Pulmonary artery endothelial cell (primary cell): Measurements from ENCODE around the gene TRPC4AP. TPM values are rescaled to one million over a fixed set of nuclear protein-coding genes. Genes with fewer than 3 reads are reported as not detected.

Source experiments
- DNase-seq: peaks from one replicate; pipeline ENCODE4 v3.0.0-alpha.2; 2011; ENCODE audit warnings: low read depth, low spot score
- total RNA-seq: library from RNA; depleted of rRNA; stranded (reverse); fragments of >200 nt; gene quantifications from 2 replicates; pipeline ENCODE4 v1.2.3, GENCODE V29; 2014

Gene TRPC4AP
- total RNA-seq, 1 donor from 2014 or later = 85.0 TPM

DNA sequence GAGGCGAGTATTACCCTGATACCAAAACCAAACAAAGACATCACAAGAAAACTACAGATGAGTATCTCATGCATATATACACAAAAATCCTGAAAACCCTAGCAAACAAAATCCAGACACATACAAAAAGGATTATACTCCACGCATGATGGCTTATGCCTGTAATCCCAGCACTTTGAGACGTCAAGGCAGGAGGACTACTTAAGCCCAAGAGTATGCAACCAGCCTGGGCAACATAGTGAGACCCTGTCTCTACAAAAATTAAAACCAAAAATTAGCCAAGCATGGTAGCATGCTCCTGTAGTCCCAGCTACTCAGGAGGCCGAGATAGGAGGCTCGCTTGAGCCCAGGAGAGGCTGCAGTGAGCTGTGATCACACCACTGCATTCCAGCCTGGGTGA, 32.4 kb downstream of the TRPC4AP start:
- DNase-seq = no peak

DNA sequence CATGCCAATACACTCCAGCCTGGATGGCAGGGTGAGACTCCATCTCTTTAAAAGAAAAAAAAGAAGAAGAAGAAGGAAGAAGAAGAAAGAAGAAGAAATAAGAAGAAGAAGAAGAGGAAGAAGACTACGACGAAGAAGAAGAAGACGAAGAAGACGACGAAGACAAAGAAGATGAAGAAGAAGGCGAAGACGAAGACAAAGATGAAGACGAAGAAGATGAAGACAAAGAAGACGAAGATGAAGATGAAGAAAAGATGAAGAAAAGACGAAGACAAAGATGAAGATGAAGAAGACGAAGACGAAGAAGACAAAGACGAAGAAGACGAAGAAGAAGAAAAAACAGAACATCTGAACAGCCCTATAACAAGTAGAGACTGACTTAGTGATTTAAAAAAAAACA, 33.0 kb downstream of the TRPC4AP start:
- no peak for DNase-seq

DNA sequence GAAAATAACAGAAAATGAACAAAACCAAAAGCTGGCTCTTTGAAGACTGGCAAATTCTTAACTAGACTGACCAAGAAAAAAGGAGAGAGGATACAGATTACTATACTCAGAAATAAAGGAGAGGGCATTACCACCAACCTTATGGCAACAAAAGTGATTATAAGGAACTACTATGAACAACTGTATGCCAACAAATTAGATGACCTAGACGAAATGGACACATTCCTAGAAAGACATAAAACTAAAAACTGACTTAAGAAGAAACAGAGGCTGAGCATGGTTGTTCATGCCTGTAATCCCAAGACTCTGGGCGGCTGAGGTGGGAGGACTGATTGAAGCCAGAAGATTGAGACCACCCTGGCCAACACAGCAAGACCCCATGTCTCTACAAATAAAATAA, 33.5 kb downstream of the TRPC4AP start:
- no peak for DNase-seq

DNA sequence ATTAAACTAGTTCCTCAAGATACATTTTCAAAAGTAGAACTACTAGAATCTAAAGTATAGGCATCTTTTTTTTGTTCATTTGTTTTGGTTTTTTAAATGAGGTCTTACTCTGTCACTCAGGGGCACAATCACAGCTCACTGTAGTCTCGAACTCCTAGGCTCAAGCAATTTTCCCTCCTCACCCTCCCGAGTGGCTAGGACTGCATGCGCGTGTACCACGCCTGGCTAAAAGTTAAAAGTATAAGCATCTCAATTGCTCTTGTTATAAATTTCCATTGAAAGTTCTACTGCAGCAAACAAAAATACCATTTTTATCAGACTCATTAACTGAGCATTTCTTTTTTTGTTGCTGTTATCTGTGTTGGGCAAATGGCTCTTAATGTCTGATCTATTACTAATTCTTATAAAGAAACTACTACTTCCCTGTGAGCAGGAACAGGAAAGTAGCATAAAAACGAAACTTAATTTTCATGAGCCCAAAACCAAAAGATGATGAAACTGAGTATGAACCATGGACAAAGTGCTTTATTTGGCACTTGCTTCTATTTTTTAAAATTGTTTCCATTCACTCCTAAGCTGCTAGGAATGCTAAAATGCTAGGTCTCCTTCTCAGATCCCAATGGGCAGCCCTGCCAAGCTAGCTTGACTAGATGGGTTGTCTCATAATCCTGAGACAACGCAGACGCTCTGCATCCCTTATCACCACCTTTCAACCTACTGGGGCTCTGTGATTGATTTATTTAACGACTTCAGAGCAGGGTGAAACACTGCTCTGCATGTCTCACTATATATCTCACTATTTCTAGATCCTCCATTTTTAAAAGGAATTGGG, 36.9 kb downstream of the TRPC4AP start:
- DNase-seq = no peak

DNA sequence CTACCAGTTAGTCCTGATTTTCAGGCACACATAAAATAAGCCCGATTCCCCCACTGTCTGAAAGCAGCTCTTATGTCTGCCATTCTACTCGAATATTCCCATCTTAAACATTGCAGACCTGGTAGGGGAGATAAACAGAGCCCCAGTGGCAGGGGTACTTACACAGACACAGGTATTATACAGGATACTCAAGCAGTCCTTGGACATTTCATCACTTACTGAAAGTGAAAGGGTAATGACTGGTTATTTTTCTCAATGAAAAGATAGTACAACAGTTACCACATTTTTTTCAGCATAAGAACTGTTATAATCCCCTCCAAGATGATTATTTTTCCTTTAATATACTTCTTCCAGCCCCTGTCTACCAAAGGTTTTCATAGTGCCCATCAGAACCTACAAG, 37.8 kb downstream of the TRPC4AP start:
- DNase-seq = no peak

DNA sequence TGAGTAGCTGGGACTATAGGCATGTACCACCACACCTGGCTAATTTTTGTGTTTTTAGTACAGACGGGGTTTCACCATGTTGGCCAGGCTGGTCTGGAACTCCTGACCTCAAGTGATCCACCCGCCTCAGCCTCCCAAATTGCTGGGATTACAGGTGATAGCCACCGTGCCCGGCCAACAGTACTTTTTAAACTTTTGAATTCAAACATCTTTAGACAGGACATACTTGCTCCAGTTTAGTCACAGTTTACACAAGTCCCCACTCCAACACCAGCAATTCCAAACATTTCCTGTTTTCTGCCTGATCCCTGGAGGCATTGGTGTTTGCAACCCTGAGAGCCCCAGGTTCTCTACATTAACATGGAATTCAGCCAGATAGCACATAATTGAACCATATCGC, 40.0 kb downstream of the TRPC4AP start:
- peak; percentile 69 for DNase-seq

DNA sequence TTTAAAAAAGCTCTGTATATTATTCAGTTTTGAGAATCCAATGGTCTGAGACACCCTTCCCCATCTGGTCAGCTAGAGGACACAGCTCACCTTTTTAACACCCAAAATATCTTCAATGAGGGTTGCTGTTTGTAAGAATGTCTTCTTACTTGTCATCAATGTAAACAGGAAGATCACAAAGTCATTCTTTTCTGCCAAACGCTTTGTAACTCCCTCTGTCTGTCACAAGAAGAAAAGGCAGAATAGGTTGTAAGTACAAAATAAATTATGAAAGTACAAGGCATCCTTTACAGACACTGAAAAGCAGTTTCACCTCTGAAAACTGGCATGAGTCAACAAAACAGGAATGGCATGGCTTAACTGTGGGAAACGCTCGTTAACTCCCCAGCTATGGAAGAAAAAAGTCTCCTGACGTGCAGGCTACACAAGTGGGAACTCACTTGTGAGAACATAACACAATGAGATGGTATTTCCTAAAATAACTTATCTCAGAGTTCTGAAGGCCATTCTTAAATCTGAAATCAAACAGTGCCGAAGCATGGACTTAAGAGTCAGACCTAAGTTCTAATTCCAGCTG, 42.7 kb downstream of the TRPC4AP start:
- DNase-seq = no peak

DNA sequence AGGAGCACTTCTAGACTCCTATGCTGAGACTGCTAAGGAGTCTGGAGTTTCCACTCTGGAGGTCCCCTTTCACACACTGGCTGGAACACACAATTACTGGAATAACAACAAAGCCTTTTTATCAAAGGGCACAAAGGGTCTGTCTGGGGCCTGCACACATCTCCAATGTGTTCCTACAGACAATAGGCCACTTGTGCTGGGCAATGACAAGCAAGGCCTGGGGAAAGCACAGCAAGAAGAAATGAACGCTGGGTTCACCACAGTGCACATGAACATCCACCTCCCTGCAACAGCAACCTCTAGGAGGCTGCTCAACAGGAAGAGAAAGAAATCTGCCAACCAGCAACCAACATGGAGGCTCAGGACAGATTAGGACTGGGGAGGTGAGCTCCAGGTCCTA, 43.9 kb downstream of the TRPC4AP start:
- no peak for DNase-seq

DNA sequence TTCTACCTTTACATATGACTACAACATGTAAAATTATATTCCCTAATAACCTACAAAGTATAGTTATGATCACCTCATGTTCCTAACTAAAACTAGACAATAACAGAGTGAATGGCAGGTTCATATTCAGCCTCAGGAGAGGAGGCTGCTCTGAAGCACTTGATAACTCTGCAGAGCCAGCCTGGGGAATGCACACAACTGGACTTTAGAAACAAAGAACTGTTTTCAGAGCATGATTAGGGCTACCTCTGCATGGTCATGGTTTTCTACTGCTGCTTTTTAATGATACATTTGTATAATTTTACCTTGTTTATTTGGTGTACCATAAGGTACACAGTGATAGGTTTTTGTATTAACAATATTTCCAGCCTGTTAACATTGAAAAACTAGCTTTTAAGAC, 50.3 kb downstream of the TRPC4AP start:
- DNase-seq = no peak

DNA sequence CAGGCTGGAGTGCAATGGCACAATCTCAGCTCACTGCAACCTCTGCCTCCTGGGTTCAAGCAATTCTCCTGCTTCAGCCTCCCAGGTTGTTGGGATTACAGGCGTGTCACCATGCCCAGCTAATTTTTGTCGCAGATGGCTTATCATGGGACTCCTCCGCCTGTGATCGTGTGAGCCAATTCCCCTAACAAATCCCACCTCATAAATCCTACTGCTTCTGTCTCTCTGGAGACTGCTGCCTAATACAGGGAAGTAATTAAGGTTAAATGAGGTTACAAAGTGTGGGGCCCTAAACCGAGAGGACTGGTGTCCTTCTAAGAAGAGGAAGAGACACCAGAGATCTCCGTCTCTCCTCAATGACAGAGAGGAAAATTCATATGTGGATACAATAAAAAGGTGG, 52.0 kb downstream of the TRPC4AP start:
- no peak for DNase-seq

DNA sequence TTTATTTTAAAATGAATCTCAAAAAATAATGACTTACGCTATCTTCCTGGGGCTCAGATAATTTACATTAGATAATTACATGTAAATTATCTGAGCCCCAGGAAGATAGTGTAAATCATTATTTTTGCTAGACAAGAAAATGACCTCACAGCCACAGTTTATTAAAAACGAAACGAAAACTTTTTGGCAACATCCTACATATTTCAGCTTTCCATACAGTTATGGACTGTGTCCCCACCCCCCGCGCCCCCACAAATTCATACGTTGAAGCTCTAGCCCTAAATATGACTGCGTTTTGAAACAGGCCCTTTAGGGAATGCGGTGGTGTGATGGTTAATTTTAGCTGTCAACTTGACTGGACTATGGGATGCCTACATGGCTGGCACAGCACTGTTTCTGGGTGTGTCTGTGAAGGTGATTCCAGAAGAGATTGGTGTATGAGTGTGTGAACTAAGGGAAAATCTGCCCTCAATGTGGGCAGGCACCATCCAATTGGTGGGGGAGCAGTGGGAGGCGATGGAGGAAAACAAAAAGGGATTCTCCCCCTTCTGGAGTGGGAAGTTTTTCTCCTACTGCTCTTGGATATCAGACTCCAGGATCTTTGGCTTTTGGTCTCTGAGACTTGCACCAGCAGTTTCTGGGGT, 52.6 kb downstream of the TRPC4AP start:
- DNase-seq = no peak

DNA sequence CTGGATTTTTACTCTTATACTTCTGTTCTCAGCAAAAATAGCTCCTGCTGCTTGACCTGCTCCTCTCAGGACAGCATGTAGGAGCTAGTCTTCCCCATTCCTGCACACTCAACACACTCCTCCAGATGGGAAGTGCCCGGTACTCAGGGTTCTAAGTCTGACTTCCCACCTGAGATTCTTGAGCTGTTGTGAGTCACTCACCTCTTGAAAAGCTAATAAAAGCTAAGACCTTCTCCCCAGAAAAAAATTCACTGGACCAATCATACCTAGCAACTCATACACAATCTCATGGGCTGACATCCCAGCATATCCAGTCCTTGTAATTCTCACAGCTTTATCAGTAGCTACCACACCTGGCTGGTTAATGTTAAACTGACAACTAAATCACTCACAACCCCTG, 53.5 kb downstream of the TRPC4AP start:
- no peak for DNase-seq

DNA sequence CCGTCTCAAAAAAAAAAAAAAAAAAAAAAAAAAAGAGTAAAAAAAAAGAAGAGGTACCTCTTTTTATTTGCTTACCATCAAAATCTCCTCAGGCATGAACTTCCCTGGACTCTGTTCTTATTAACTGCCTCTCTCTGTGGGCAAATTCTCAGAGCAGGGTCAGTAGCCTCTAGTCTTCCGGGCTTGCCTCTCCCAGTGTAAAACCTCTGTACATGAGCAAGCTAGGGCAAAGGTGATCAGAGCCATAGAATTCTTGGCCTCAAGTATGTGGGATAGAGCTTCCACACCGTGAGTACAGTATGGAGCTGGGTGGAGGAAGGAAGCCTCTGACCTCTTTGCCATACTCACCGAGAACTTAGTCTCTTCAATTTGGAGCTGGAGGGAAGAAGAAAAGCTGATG, 58.5 kb downstream of the TRPC4AP start:
- no peak for DNase-seq

DNA sequence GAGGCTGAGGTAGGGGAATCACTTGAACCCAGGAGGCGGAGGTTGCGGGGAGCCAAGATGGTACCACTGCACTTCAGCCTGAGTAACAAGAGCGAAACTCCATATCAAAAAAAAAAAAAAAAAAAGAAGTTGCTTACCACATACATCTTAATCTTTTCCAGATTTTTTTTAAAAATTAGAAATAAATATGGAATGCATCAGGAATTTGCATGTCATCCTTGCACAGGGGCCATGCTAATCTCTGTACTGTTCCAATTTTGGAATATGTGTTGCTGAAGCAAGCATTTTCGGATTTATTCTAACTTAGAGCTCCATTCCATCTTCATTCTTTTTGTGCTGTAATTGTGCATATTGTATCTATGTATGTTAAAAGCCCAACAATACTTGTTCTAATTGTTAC, 62.5 kb downstream of the TRPC4AP start:
- no peak for DNase-seq

DNA sequence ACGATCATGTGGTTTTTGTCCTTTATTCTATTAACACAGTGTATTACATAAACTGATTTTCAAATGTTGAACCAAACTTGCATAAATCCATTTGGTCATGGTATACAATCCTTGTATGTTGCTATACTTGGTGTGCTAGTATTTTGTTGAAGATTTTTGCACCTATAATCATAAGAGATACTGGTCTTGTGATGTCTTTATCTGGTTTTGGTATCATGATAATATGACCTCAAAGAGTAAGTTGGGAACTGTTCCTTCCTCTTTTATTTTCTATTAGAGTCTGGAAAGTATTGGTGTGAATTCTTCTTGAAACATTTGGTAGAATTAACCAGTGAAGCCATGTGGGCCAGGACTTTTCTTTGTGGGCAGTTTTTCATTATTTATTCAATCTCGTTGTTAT, 65.3 kb downstream of the TRPC4AP start:
- DNase-seq = no peak

DNA sequence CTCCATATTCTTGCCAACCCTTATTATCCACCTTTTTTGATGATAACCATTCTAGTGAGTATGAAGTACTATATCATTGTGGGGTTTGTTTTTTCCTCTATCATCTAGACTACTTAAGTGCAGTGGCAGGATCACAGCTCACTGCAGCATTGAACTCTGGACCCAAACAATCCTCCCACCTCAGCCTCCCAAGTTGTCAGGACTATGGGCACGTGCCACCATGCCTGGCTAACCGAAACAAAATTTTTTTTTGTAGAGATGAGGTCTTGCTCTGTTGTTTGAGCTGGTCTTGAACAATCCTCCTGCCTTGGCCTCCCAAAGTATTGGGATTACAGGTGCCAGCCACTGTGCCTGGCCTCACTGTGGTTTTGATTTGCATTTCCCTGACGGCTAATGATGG, 67.5 kb downstream of the TRPC4AP start:
- no peak for DNase-seq

DNA sequence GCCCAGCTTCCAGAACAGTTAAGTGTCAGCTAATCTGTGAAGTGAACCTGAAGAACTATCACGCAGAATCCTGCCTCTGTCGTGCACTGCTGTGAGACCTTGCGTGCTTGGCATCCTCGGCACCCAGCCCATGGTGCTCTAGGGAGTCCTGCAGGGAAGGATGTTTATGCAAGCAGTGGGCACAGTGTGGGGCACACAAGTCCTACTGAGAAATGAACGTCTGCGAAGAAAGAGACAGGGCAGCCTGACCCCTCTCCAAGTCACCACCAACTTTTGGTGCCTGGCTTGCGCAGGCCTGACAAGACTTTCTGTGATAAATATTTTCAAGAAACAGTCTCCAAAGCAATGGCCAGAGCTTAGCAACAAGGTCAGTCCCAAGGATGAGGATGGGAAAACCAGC, 69.0 kb downstream of the TRPC4AP start:
- DNase-seq = no peak

DNA sequence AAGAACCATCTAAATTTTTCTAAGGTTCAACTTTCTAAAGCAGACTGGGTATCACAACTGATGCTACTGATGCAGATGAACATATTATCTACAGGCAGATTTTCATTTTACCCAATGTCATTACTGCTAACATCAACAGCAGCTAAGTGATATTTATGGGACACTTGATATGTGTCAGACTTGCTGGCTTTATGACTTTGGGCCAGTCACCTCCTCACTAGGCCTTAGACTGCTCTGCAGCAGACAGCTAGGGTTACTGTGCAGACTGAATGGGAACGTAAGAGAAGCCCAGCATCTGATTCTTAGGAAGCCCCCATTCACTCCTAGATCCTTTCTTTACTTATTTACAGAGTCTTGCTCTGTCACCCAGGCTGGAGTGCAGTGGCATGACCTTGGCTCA, 70.8 kb downstream of the TRPC4AP start:
- DNase-seq = no peak

DNA sequence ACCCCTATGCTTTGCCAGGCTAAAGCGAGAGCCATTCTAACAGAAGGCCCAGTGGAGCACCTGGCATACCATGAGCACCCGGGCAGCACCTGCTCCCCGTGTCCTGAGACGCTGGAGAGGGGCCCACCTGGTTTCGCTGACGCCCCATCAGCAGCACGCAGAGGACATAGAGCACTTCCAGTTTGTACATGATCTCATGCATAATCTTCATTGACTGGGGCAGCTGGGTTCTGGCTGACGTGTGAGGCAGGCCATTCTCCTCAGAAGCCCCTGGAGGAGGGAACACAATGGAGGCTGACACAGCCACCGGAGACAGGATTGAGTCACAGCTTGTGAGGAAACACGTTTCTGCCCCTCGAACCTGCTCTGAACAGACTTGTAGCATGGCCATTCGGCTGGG, 71.5 kb downstream of the TRPC4AP start:
- DNase-seq = peak; percentile 90

DNA sequence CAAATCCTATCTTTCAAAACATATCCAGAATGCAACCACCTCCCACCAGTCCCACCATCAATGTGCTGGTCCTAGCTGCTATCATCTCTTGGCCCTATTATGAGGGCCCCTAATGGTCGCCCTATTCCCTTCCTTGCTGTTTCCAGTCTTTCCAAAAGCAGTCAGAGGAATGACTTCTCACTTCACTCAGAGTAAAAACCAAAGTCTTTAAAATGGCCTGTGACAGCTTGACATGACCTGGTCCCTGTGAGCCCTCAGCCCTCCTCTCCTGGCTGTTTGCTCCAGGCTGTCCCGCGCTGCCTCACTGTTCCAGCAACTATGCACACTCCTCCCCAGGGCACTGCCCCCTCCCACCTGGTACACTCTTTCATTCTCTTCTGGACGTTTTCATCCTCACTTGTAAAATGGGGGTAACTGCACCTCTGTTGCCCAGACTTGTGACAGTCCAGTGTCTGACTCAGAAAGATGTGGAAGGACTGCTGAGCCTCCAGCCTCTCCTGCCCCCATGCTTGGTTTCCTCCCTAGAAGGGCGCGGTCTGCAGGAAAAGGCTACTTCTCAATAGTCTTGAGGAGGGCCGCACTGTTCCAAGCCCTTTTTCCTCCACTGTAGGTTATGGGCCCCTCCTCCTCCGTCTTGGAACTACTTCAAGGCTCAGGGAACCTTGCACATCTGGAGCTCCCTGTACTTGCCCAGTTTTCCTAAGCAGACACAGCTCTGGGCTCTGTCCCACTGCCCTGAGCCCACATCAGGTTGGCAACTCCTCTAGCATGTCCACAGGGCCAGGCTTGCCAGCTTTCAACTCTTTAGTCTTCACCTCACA, 72.3 kb downstream of the TRPC4AP start:
- DNase-seq = no peak

DNA sequence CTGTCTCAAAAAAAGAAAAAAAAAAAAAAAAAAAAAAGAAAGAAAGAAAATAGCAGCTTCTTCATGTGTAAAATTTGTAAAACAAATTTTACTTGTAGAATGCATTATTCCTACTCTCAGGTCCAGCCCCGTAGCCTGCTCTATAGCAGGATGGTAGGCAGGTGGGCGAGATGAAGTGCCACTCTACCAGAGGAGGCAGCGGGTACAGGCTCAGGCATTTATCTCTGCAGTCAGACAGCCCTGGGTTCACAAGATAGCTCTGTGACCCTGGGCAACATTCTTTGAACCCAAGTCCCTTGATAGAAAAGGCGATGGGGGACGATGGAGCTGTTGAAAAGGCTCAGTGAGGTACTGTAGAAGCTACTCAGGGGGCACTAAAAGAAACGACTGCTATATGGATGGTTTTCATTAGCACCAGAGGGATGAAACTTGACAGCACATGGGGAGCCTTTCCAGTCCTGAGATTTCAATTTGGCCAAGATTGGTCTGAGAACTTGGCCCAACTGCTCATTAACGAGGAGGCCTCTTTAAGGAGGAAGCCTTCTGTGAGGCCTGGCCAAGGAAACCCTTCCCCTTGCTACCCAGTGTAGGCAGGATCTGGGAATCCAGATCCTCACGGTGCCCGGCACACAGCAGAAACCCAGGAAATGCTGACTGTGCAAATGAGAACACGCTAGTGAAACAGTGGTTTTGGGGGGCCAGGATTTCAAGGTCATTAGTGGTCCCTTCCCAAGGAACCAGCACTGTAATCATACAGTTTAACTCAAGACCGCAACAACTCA, 73.8 kb downstream of the TRPC4AP start:
- DNase-seq = no peak
